Hepatocyte (in vitro differentiated cells): Measurements from ENCODE around the gene RPL27. TPM values are rescaled to one million over a fixed set of nuclear protein-coding genes. Genes with fewer than 3 reads are reported as not detected.

Experiments
- DNase-seq: peaks from one replicate; pipeline ENCODE4 v3.0.0-alpha.2; 2016; ENCODE audit warnings: low spot score
- H2AFZ ChIP-seq: fragments of 200-600 bp; sonication (generic); 2 replicates; pipeline ENCODE4 v1.6.0; 2016; ENCODE audit warnings: antibody characterized with exemption, mild to moderate bottlenecking
- H3K27ac ChIP-seq: fragments of 200-600 bp; sonication (generic); 2 replicates; pipeline ENCODE4 v1.5.1; 2016; ENCODE audit warnings: mild to moderate bottlenecking
- H3K27me3 ChIP-seq: fragments of 200-600 bp; sonication (generic); 2 replicates; pipeline ENCODE4 v1.6.1; 2016
- H3K36me3 ChIP-seq: fragments of 200-600 bp; sonication (generic); replicated peaks from 2 replicates; pipeline ENCODE4 v1.5.1; 2016; ENCODE audit warnings: low read depth; ENCODE audit not compliant: insufficient read depth
- H3K4me1 ChIP-seq: fragments of 200-600 bp; sonication (generic); 2 replicates; pipeline ENCODE4 v1.5.1; 2016; ENCODE audit warnings: mild to moderate bottlenecking, moderate library complexity; ENCODE audit not compliant: insufficient read depth
- H3K4me2 ChIP-seq: fragments of 200-600 bp; sonication (generic); 2 replicates; pipeline ENCODE4 v1.6.0; 2016
- H3K4me3 ChIP-seq: fragments of 200-600 bp; sonication (generic); 2 replicates; pipeline ENCODE4 v1.5.1; 2016; ENCODE audit warnings: mild to moderate bottlenecking
- H3K79me2 ChIP-seq: fragments of 200-600 bp; sonication (generic); 2 replicates; pipeline ENCODE4 v1.6.0; 2017; ENCODE audit warnings: mild to moderate bottlenecking
- H3K9me2 ChIP-seq: fragments of 200-600 bp; sonication (generic); replicated peaks from 2 replicates; pipeline ENCODE4 v1.6.0; 2017; ENCODE audit warnings: mild to moderate bottlenecking; ENCODE audit not compliant: insufficient read depth
- H3K9me3 ChIP-seq: fragments of 200-600 bp; sonication (generic); 2 replicates; pipeline ENCODE4 v1.5.1; 2016; ENCODE audit warnings: low read depth, mild to moderate bottlenecking
- H4K20me1 ChIP-seq: fragments of 200-600 bp; sonication (generic); 2 replicates; pipeline ENCODE4 v1.6.0; 2016; ENCODE audit warnings: mild to moderate bottlenecking; ENCODE audit not compliant: insufficient read depth, poor library complexity, severe bottlenecking
- CTCF ChIP-seq: fragments of 200-600 bp; sonication (generic); IDR thresholded peaks from 2 replicates; pipeline ENCODE4 v1.5.1; 2016; ENCODE audit warnings: antibody characterized with exemption, mild to moderate bottlenecking; ENCODE audit not compliant: poor library complexity
- EZH2 ChIP-seq: fragments of 200-600 bp; sonication (generic); IDR thresholded peaks from 2 replicates; pipeline ENCODE4 v1.6.1; 2016; ENCODE audit warnings: antibody characterized with exemption, mild to moderate bottlenecking, borderline replicate concordance
- EZH2phosphoT487 ChIP-seq: fragments of 200-600 bp; sonication (generic); IDR thresholded peaks from one replicate; pipeline ENCODE4 v1.6.1; 2018; ENCODE audit warnings: antibody characterized with exemption, mild to moderate bottlenecking, low read depth, moderate library complexity; ENCODE audit not compliant: unreplicated experiment, severe bottlenecking
- WGBS: methylation state at CpG from one replicate; pipeline ENCODE4 v1.1.6; 2016; ENCODE audit warnings: low lambda C conversion rate; ENCODE audit errors: missing lambda C conversion rate; 5-methylcytosine and 5-hydroxymethylcytosine counted together
- polyA plus RNA-seq: library from polyadenylated mRNA; unstranded; fragments of >200 nt; fragmentation: Nextera tagmentation; extraction: Ambion mirVana; gene quantifications from 2 replicates; pipeline ENCODE4 v1.2.1, GENCODE V29; 2016
- total RNA-seq: library from RNA; depleted of rRNA; stranded (reverse); fragments of >200 nt; gene quantifications from 2 replicates; pipeline ENCODE4 v1.2.3, GENCODE V29; 2014

RPL27 gene
- total and polyA plus RNA-seq, 2 experiments from 2014 or later: 602 to 1,020 TPM

DNA sequence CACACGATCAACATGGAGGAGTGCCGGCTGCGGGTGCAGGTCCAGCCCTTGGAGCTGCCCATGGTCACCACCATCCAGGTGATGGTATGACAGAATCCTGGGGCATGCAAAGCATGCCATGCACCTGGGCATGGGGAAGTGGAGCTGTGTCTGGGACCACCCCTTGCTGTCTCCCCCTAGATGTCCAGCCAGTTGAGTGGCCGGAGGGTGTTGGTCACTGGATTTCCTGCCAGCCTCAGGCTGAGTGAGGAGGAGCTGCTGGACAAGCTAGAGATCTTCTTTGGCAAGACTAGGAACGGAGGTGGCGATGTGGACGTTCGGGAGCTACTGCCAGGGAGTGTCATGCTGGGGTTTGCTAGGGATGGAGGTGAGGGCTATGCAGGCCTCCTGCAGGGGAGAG is 15.1 kb downstream of the RPL27 start:
- Histone ChIP-seq H3K4me3 (no peak overlapping the region), H3K4me2 (no peak overlapping the region), H3K27ac (no peak overlapping the region), H3K4me1 (peaks cover 22% of the 10 kb centered on the region), H3K9me3 (no peaks in the 10 kb centered on the region), H2AFZ (no peak overlapping the region), H3K79me2 (peaks cover 18% of the 10 kb centered on the region), H3K9me2 (no peaks in the 10 kb centered on the region), H3K27me3 (no peaks in the 10 kb centered on the region), H4K20me1 (peaks cover 7% of the 10 kb centered on the region), H3K36me3 (no peaks in the 10 kb centered on the region)
- no peak for DNase-seq
- TF ChIP-seq EZH2 (no peak), EZH2phosphoT487 (no peak), CTCF (no peak)
- WGBS: 92% methylated on average over 8 of the region's 8 CpGs

- Histone ChIP-seq H3K4me1 (peaks cover 29% of the 10 kb centered on the region), H2AFZ (no peak overlapping the region), H4K20me1 (peaks cover 14% of the 10 kb centered on the region), H3K36me3 (no peaks in the 10 kb centered on the region), H3K27ac (no peak overlapping the region), H3K4me2 (no peak overlapping the region), H3K4me3 (no peak overlapping the region), H3K9me3 (no peaks in the 10 kb centered on the region), H3K9me2 (no peaks in the 10 kb centered on the region), H3K79me2 (peaks cover 21% of the 10 kb centered on the region), H3K27me3 (no peaks in the 10 kb centered on the region)
- TF ChIP-seq EZH2 (no peak), CTCF (no peak), EZH2phosphoT487 (no peak)
- no peak for DNase-seq
- WGBS: 88% methylated on average over 12 of the region's 12 CpGs
Measured at GRCh38 chr17:43014020-43014648, 15.9 kb downstream of the RPL27 start.

DNA sequence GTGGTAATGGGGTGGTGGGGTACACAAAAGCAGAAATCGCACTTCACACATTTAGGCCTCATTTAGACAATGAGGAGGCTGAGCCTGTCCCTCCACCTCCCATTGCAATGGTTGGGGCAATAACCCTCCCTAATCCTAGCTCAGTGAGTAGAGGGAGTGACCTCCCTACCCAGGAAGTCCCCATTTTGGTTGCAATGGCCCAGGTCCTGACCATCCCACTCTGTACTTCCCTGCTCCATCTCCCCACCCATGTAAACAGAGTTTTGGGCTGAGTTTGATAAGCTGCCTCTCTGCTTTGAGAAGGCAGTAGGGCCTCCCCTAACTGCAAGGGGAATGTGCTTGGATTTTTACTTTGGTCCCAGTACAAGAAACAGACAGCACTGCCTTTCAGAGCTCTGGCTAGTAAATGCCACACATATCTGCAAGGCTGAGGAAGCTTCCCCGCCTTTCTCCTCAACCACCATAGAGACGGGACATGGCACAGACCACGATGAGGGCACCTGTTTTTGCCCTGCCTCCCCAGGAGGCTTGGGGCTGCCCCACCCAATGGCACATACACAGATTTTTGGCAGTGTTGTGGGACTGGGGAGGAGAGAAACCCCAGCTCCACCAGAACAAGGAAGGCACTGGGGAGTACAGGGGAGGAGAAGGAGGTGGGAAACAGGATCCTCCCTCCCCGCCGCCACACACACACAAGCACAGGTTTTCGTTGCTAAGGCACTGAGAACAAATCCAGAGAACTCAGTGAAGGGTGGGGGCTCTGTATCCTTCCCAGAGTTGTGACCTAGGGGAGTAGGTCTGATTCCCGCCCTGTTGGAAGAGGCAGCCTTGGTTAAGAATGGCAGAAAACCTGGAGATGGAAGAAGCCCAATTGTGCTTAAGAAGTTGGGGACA is 16.7 kb downstream of the RPL27 start:
- WGBS: 90% methylated on average over 8 of the region's 8 CpGs
- no peak overlapping the region for H3K27ac ChIP-seq
- H3K4me3 ChIP-seq: no peak overlapping the region
- H3K4me2 ChIP-seq: no peak overlapping the region
- no peaks in the 10 kb centered on the region for H3K27me3 ChIP-seq
- no peaks in the 10 kb centered on the region for H3K9me3 ChIP-seq
- H2AFZ ChIP-seq: no peak overlapping the region
- H3K9me2 ChIP-seq: no peaks in the 10 kb centered on the region
- peaks cover 26% of the 10 kb centered on the region for H3K79me2 ChIP-seq
- no peaks in the 10 kb centered on the region for H3K36me3 ChIP-seq
- DNase-seq: no peak
- no peak for TF ChIP-seq EZH2phosphoT487
- TF ChIP-seq CTCF: no peak
- TF ChIP-seq EZH2: no peak
- H4K20me1 ChIP-seq: peaks cover 15% of the 10 kb centered on the region
- H3K4me1 ChIP-seq: peaks cover 35% of the 10 kb centered on the region
